Loucy (cell line): Measurements from ENCODE around the gene MOSMO.

Experiments used
- CTCF ChIP-seq: fragments of 200-600 bp; sonication (generic); conservative IDR thresholded peaks from 2 replicates; pipeline ENCODE4 v1.5.1; 2014; ENCODE audit warnings: mild to moderate bottlenecking, antibody characterized with exemption, low read length
- EZH2phosphoT487 ChIP-seq: fragments of 200-600 bp; IDR thresholded peaks from 2 replicates; pipeline ENCODE4 v1.6.1; 2018; ENCODE audit warnings: antibody characterized with exemption, mild to moderate bottlenecking, moderate library complexity, borderline replicate concordance

GRCh38 chr16:21959050-21959449 is 48.9 kb upstream of the MOSMO start:
- TF ChIP-seq CTCF (no peak), EZH2phosphoT487 (no peak)
